ENCODE data around the gene PLEKHO2.

DNA sequence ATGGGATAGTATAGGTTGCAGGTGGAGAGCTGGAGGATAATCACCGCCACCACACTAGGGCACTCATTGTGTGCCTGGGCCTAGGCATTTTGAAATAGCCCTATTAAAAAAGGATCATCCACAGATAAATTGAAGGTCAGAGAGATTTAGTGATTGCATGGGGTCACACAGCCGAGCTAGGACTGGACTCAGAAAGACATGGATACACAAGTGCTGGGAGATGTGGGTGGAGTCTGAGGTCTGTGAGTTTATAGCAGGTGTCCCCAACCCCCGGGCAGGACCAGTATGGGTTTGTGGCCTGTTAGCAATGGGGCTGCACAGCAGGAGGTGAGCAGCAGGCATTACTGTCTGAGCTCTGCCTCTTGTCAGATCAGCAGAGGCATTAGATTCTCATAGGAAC is 64.7 kb downstream of the PLEKHO2 start:
- TF ChIP-seq POLR2A (IDR thresholded peaks at IDR 0.05; ENCODE audit: low read length) (no peak), ZFP36 (IDR thresholded peaks at IDR 0.05; ENCODE audit: borderline replicate concordance, partially characterized antibody) (no peak), NPAS2 (CRISPR knock-in tag; IDR thresholded peaks at IDR 0.05; ENCODE audit: borderline replicate concordance) (no peak), TP53 (CRISPR knock-in tag; IDR thresholded peaks at IDR 0.05) (no peak), SREBF2 (IDR thresholded peaks at IDR 0.05) (no peak), SMC3 (IDR thresholded peaks at IDR 0.05) (no peak), CEBPB (IDR thresholded peaks at IDR 0.05) (no peak), EP300 (IDR thresholded peaks at IDR 0.05) (no peak), ESRRA (IDR thresholded peaks at IDR 0.05; ENCODE audit: borderline replicate concordance, low read length) (no peak)
- TF ChIP-seq, protein P1, sequence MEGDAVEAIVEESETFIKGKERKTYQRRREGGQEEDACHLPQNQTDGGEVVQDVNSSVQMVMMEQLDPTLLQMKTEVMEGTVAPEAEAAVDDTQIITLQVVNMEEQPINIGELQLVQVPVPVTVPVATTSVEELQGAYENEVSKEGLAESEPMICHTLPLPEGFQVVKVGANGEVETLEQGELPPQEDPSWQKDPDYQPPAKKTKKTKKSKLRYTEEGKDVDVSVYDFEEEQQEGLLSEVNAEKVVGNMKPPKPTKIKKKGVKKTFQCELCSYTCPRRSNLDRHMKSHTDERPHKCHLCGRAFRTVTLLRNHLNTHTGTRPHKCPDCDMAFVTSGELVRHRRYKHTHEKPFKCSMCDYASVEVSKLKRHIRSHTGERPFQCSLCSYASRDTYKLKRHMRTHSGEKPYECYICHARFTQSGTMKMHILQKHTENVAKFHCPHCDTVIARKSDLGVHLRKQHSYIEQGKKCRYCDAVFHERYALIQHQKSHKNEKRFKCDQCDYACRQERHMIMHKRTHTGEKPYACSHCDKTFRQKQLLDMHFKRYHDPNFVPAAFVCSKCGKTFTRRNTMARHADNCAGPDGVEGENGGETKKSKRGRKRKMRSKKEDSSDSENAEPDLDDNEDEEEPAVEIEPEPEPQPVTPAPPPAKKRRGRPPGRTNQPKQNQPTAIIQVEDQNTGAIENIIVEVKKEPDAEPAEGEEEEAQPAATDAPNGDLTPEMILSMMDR (IDR thresholded peaks at IDR 0.05), result no peak
- TF ChIP-seq, protein P2, sequence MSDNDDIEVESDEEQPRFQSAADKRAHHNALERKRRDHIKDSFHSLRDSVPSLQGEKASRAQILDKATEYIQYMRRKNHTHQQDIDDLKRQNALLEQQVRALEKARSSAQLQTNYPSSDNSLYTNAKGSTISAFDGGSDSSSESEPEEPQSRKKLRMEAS (IDR thresholded peaks at IDR 0.05), result no peak
- TF ChIP-seq, protein P3, sequence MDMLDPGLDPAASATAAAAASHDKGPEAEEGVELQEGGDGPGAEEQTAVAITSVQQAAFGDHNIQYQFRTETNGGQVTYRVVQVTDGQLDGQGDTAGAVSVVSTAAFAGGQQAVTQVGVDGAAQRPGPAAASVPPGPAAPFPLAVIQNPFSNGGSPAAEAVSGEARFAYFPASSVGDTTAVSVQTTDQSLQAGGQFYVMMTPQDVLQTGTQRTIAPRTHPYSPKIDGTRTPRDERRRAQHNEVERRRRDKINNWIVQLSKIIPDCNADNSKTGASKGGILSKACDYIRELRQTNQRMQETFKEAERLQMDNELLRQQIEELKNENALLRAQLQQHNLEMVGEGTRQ (IDR thresholded peaks at IDR 0.05), result no peak
- TF ChIP-seq, protein P4, sequence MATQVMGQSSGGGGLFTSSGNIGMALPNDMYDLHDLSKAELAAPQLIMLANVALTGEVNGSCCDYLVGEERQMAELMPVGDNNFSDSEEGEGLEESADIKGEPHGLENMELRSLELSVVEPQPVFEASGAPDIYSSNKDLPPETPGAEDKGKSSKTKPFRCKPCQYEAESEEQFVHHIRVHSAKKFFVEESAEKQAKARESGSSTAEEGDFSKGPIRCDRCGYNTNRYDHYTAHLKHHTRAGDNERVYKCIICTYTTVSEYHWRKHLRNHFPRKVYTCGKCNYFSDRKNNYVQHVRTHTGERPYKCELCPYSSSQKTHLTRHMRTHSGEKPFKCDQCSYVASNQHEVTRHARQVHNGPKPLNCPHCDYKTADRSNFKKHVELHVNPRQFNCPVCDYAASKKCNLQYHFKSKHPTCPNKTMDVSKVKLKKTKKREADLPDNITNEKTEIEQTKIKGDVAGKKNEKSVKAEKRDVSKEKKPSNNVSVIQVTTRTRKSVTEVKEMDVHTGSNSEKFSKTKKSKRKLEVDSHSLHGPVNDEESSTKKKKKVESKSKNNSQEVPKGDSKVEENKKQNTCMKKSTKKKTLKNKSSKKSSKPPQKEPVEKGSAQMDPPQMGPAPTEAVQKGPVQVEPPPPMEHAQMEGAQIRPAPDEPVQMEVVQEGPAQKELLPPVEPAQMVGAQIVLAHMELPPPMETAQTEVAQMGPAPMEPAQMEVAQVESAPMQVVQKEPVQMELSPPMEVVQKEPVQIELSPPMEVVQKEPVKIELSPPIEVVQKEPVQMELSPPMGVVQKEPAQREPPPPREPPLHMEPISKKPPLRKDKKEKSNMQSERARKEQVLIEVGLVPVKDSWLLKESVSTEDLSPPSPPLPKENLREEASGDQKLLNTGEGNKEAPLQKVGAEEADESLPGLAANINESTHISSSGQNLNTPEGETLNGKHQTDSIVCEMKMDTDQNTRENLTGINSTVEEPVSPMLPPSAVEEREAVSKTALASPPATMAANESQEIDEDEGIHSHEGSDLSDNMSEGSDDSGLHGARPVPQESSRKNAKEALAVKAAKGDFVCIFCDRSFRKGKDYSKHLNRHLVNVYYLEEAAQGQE (IDR thresholded peaks at IDR 0.05), result no peak
- TF ChIP-seq, protein P5, sequence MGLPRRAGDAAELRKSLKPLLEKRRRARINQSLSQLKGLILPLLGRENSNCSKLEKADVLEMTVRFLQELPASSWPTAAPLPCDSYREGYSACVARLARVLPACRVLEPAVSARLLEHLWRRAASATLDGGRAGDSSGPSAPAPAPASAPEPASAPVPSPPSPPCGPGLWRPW (IDR thresholded peaks at IDR 0.05), result no peak
